KMS-11 (cell line): ENCODE measurements around the gene CORO2A.
"Not testable (repeated sequence)": the region's sequence is repeated elsewhere in the genome, so short reads cannot be mapped to it uniquely, and the experiment has no call there.

Source experiments
- H2AFZ ChIP-seq: fragments of 200-600 bp; sonication (generic); 2 replicates; pipeline ENCODE4 v1.6.1; 2016; ENCODE audit warnings: antibody characterized with exemption, mixed run types, low read depth
- H3K27ac ChIP-seq: fragments of 200-600 bp; sonication (generic); 2 replicates; pipeline ENCODE4 v1.6.1; 2016; ENCODE audit warnings: mild to moderate bottlenecking, mixed run types
- H3K27me3 ChIP-seq: fragments of 200-600 bp; sonication (generic); 2 replicates; pipeline ENCODE4 v1.6.1; 2017; ENCODE audit warnings: mild to moderate bottlenecking, low read depth, mixed run types, moderate library complexity; ENCODE audit not compliant: insufficient read depth
- H3K36me3 ChIP-seq: fragments of 200-600 bp; sonication (generic); 2 replicates; pipeline ENCODE4 v1.6.1; 2017; ENCODE audit warnings: mild to moderate bottlenecking, mixed run types; ENCODE audit not compliant: insufficient read depth
- H3K4me1 ChIP-seq: fragments of 200-600 bp; sonication (generic); 2 replicates; pipeline ENCODE4 v1.6.1; 2016; ENCODE audit warnings: mild to moderate bottlenecking, low read depth, mixed run types; ENCODE audit not compliant: poor library complexity, severe bottlenecking
- H3K4me2 ChIP-seq: fragments of 200-600 bp; sonication (generic); 2 replicates; pipeline ENCODE4 v1.7.0; 2016; ENCODE audit warnings: mild to moderate bottlenecking, mixed run types
- H3K4me3 ChIP-seq: fragments of 200-600 bp; sonication (generic); IDR thresholded peaks from 2 replicates; pipeline ENCODE4 v1.6.1; 2017; ENCODE audit warnings: low read depth, low read length, mixed read lengths; ENCODE audit not compliant: insufficient read depth
- H3K79me2 ChIP-seq: fragments of 200-600 bp; sonication (generic); 2 replicates; pipeline ENCODE4 v1.6.1; 2016; ENCODE audit warnings: low read depth, mixed run types; ENCODE audit not compliant: insufficient read depth
- H3K9ac ChIP-seq: fragments of 200-600 bp; sonication (generic); 2 replicates; pipeline ENCODE4 v1.6.1; 2016; ENCODE audit warnings: mild to moderate bottlenecking, mixed run types
- H4K20me1 ChIP-seq: fragments of 200-600 bp; sonication (generic); 2 replicates; pipeline ENCODE4 v1.6.1; 2016; ENCODE audit warnings: mild to moderate bottlenecking, mixed run types; ENCODE audit not compliant: insufficient read depth
- CTCF ChIP-seq: fragments of 200-600 bp; sonication (generic); conservative IDR thresholded peaks from 2 replicates; pipeline ENCODE4 v1.6.1; 2017; ENCODE audit warnings: low read depth, mild to moderate bottlenecking, antibody characterized with exemption, low read length, moderate library complexity, mixed read lengths

Gene CORO2A

GRCh38 chr9:98127226-98127625, 65.2 kb downstream of the CORO2A start:
- no peak overlapping the region for H3K4me3 ChIP-seq
- no peak overlapping the region for H3K4me2 ChIP-seq
- no peaks in the 10 kb centered on the region for H3K36me3 ChIP-seq
- H2AFZ ChIP-seq = no peak overlapping the region
- H3K27ac ChIP-seq = no peak overlapping the region
- no peak overlapping the region for H3K9ac ChIP-seq
- no peak for TF ChIP-seq CTCF
- no peaks in the 10 kb centered on the region for H3K79me2 ChIP-seq
- no peaks in the 10 kb centered on the region for H3K27me3 ChIP-seq
- H4K20me1 ChIP-seq = no peaks in the 10 kb centered on the region
- H3K4me1 ChIP-seq = peaks cover 22% of the 10 kb centered on the region

DNA sequence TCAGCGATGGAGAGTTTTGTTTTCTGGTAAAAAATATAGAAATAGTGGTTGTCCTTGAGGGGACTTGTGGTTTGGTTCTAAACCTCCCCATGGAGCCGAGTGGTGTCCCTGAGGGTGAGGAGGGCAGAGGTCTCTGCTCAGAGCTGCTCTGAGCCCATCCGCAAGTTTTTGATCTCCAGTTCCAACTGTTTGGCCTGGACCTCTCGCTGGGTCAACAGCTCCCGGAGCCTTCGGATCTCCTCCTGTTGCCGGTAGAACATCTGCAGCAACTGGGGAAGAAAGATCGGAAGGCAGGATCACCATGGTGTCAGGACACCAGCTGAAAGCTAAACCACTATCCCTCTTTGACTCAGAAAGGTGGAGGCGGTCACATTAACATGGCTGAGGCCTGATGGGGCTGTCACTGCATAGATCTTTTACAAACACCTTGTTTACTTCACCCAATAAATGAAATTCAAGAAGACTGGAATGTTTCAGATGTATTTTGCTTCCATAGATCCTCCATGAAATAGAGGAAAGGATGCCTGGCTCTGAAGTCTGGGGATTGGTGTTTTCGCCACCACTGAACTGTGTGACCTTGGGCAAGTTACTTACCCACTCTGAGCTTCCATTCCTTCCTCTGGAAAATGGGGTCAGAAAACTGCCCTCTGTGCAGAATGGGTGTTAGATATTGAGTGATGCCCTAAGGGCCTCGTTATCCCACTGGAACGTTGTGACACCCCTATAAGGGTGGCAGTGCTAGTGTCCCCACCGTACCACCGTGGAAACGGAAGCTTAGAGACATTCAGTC, 67.6 kb downstream of the CORO2A start:
- no peak overlapping the region for H3K4me3 ChIP-seq
- H3K27me3 ChIP-seq = no peaks in the 10 kb centered on the region
- H3K79me2 ChIP-seq = no peaks in the 10 kb centered on the region
- H3K9ac ChIP-seq = no peak overlapping the region
- no peaks in the 10 kb centered on the region for H3K36me3 ChIP-seq
- H4K20me1 ChIP-seq = no peaks in the 10 kb centered on the region
- H2AFZ ChIP-seq = no peak overlapping the region
- H3K4me1 ChIP-seq = peaks cover 26% of the 10 kb centered on the region
- no peak overlapping the region for H3K27ac ChIP-seq
- TF ChIP-seq CTCF = no peak
- no peak overlapping the region for H3K4me2 ChIP-seq

- not testable (repeated sequence) for H3K9ac ChIP-seq, H3K36me3 ChIP-seq, H3K27ac ChIP-seq, H3K4me2 ChIP-seq, H2AFZ ChIP-seq, H3K79me2 ChIP-seq, H4K20me1 ChIP-seq, H3K27me3 ChIP-seq, H3K4me3 ChIP-seq
- H3K4me1 ChIP-seq = peaks cover 24% of the 10 kb centered on the region
These were observed 68.3 kb downstream of the CORO2A start for GRCh38 chr9:98124091-98124490.

GRCh38 chr9:98121058-98121457, 71.4 kb downstream of the CORO2A start:
- H3K4me2 ChIP-seq = no peak overlapping the region
- no peak overlapping the region for H3K9ac ChIP-seq
- H3K36me3 ChIP-seq = no peaks in the 10 kb centered on the region; the same call in 1 of the 2 replicates
- peaks cover 15% of the 10 kb centered on the region for H3K79me2 ChIP-seq
- H4K20me1 ChIP-seq = no peaks in the 10 kb centered on the region
- H3K4me3 ChIP-seq = no peak overlapping the region
- H3K27me3 ChIP-seq = no peaks in the 10 kb centered on the region
- H3K4me1 ChIP-seq = peaks cover 31% of the 10 kb centered on the region
- TF ChIP-seq CTCF = no peak
- H3K27ac ChIP-seq = no peak overlapping the region
- no peak overlapping the region for H2AFZ ChIP-seq

DNA sequence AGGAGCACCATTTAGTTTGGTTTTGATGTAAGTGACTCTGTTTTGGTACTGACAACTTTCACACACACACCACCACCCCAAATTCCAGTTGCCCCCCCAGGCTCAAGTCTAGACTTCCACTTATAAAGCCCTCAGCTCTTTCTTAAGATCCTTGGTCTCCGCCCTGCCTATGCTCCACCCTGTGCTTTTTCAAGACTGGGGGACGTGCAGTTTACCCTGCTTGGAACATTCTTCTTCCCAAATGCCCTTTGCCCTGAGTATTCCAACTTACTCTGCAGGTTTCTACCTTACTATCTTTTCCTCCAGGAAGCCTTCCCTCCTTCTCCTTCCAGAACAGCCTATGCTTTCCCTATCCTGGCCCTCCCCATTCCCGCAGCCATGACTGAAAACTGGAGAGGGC, 72.0 kb downstream of the CORO2A start:
- peak overlapping the region; percentile 80; the same call in 1 of the 2 replicates for H3K4me2 ChIP-seq
- H3K9ac ChIP-seq = no peak overlapping the region
- no peak overlapping the region for H3K27ac ChIP-seq

More for the DNA sequence above, 72.0 kb downstream of the CORO2A start:
- peaks cover 21% of the 10 kb centered on the region for H3K79me2 ChIP-seq
- H2AFZ ChIP-seq = no peak overlapping the region
- H4K20me1 ChIP-seq = no peaks in the 10 kb centered on the region
- H3K27me3 ChIP-seq = no peaks in the 10 kb centered on the region
- H3K4me1 ChIP-seq = peaks cover 31% of the 10 kb centered on the region
- H3K36me3 ChIP-seq = no peaks in the 10 kb centered on the region; the same call in 1 of the 2 replicates
- TF ChIP-seq CTCF = no peak
- H3K4me3 ChIP-seq = no peak overlapping the region
